Smooth muscle cell (in vitro differentiated cells): ENCODE measurements around the gene SHE. TPM values are rescaled to one million over a fixed set of nuclear protein-coding genes. Genes with fewer than 3 reads are reported as not detected.

Source experiments
- DNase-seq: peaks from one replicate; lab custom pipeline; 2025; ENCODE audit not compliant: unreplicated experiment; lab: John Stamatoyannopoulos, UW
- H2AFZ ChIP-seq: fragments of 200-600 bp; sonication (generic); 2 replicates; pipeline ENCODE4 v1.6.0; 2016; ENCODE audit warnings: antibody characterized with exemption, low read depth, mild to moderate bottlenecking
- H3F3A ChIP-seq: fragments of 200-600 bp; sonication (generic); 2 replicates; pipeline ENCODE4 v1.6.0; 2017; ENCODE audit warnings: antibody characterized with exemption, low read depth
- H3K27ac ChIP-seq: fragments of 200-600 bp; sonication (generic); 2 replicates; pipeline ENCODE4 v1.5.1; 2016; ENCODE audit warnings: low read depth, mild to moderate bottlenecking
- H3K27me3 ChIP-seq: fragments of 200-600 bp; sonication (generic); 2 replicates; pipeline ENCODE4 v1.6.1; 2016; ENCODE audit warnings: low read depth, mild to moderate bottlenecking
- H3K36me3 ChIP-seq: fragments of 200-600 bp; sonication (generic); 2 replicates; pipeline ENCODE4 v1.5.1; 2016; ENCODE audit warnings: low read depth
- H3K4me1 ChIP-seq: fragments of 200-600 bp; sonication (generic); 2 replicates; pipeline ENCODE4 v1.5.1; 2016; ENCODE audit warnings: low read depth
- H3K4me2 ChIP-seq: fragments of 200-600 bp; sonication (generic); 2 replicates; pipeline ENCODE4 v1.6.0; 2016; ENCODE audit warnings: mild to moderate bottlenecking
- H3K4me3 ChIP-seq: fragments of 200-600 bp; sonication (generic); 2 replicates; pipeline ENCODE4 v1.5.1; 2016; ENCODE audit warnings: mild to moderate bottlenecking
- H3K79me2 ChIP-seq: fragments of 200-600 bp; sonication (generic); 2 replicates; pipeline ENCODE4 v1.6.0; 2016; ENCODE audit warnings: low read depth, mild to moderate bottlenecking
- H3K9ac ChIP-seq: fragments of 200-600 bp; sonication (generic); 2 replicates; pipeline ENCODE4 v1.6.0; 2016; ENCODE audit warnings: low read depth
- H3K9me3 ChIP-seq: fragments of 200-600 bp; sonication (generic); replicated peaks from 2 replicates; pipeline ENCODE4 v1.5.1; 2016; ENCODE audit warnings: low read depth
- H4K20me1 ChIP-seq: fragments of 200-600 bp; sonication (generic); 2 replicates; pipeline ENCODE4 v1.6.0; 2016; ENCODE audit warnings: low read depth
- CTCF ChIP-seq: fragments of 200-600 bp; sonication (generic); IDR thresholded peaks from 2 replicates; pipeline ENCODE4 v1.5.1; 2017; ENCODE audit warnings: borderline replicate concordance, mild to moderate bottlenecking, antibody characterized with exemption; ENCODE audit not compliant: insufficient read depth, poor library complexity, severe bottlenecking
- WGBS: methylation state at CpG from one replicate; pipeline ENCODE4 v1.1.7; 2016; ENCODE audit warnings: low lambda C conversion rate; 5-methylcytosine and 5-hydroxymethylcytosine counted together
- polyA plus RNA-seq: library from polyadenylated mRNA; unstranded; fragments of >200 nt; fragmentation: Nextera tagmentation; extraction: Ambion mirVana; gene quantifications from 2 replicates; pipeline ENCODE4 v1.2.1, GENCODE V29; 2016
- total RNA-seq: library from RNA; depleted of rRNA; stranded (reverse); fragments of >200 nt; gene quantifications from 2 replicates; pipeline ENCODE4 v1.2.3, GENCODE V29; 2014

Gene SHE
- total and polyA plus RNA-seq, 2 experiments from 2014 or later = 0.39 to 0.45 TPM

- no peaks in the 10 kb centered on the region for H3K4me1 ChIP-seq
- no peak for DNase-seq
- H3F3A ChIP-seq = no peaks in the 10 kb centered on the region
- H3K36me3 ChIP-seq = no peaks in the 10 kb centered on the region
- H3K79me2 ChIP-seq = no peaks in the 10 kb centered on the region
- H3K4me2 ChIP-seq = no peak overlapping the region
- H3K27ac ChIP-seq = no peak overlapping the region
- no peak overlapping the region for H2AFZ ChIP-seq
- no peak for TF ChIP-seq CTCF
- H3K9me3 ChIP-seq = no peaks in the 10 kb centered on the region
- H4K20me1 ChIP-seq = no peaks in the 10 kb centered on the region
- H3K9ac ChIP-seq = no peak overlapping the region
- H3K4me3 ChIP-seq = no peak overlapping the region
- no peaks in the 10 kb centered on the region for H3K27me3 ChIP-seq
Measured at GRCh38 chr1:154459080-154459479, 43.1 kb downstream of the SHE start.

GRCh38 chr1:154456631-154457030 lies 45.6 kb downstream of the SHE start:
- no peaks in the 10 kb centered on the region for H3K36me3 ChIP-seq
- no peak for DNase-seq
- no peaks in the 10 kb centered on the region for H3K79me2 ChIP-seq
- 95% methylated on average over 6 of the region's 6 CpGs for WGBS
- H4K20me1 ChIP-seq = no peaks in the 10 kb centered on the region
- no peaks in the 10 kb centered on the region for H3K27me3 ChIP-seq
- no peak overlapping the region for H3K9ac ChIP-seq
- H3F3A ChIP-seq = no peaks in the 10 kb centered on the region
- no peak overlapping the region for H3K27ac ChIP-seq
- no peaks in the 10 kb centered on the region for H3K9me3 ChIP-seq
- H2AFZ ChIP-seq = no peak overlapping the region
- no peak overlapping the region for H3K4me2 ChIP-seq
- H3K4me3 ChIP-seq = no peak overlapping the region
- no peak for TF ChIP-seq CTCF
- H3K4me1 ChIP-seq = no peaks in the 10 kb centered on the region

- H3K9ac ChIP-seq = no peak overlapping the region
- no peaks in the 10 kb centered on the region for H3K27me3 ChIP-seq
- 92% methylated on average over 5 of the region's 5 CpGs for WGBS
- H3K4me2 ChIP-seq = no peak overlapping the region
- H2AFZ ChIP-seq = no peak overlapping the region
- no peaks in the 10 kb centered on the region for H3K4me1 ChIP-seq
- no peak overlapping the region for H3K4me3 ChIP-seq
- TF ChIP-seq CTCF = no peak
- H3K27ac ChIP-seq = no peak overlapping the region
- no peaks in the 10 kb centered on the region for H3K36me3 ChIP-seq
- no peaks in the 10 kb centered on the region for H3F3A ChIP-seq
- no peak for DNase-seq
- no peaks in the 10 kb centered on the region for H3K9me3 ChIP-seq
- no peaks in the 10 kb centered on the region for H4K20me1 ChIP-seq
- no peaks in the 10 kb centered on the region for H3K79me2 ChIP-seq
Measured at GRCh38 chr1:154454386-154455120, 47.7 kb downstream of the SHE start.
